Measurements from ENCODE around the gene WDPCP. TPM values are rescaled to one million over a fixed set of nuclear protein-coding genes. Genes with fewer than 3 reads are reported as not detected.

The WDPCP gene
- polyA plus RNA-seq, 2 of the 4 experiments (the other 2 are of a cell fraction): 3.0 to 7.6 TPM

DNA sequence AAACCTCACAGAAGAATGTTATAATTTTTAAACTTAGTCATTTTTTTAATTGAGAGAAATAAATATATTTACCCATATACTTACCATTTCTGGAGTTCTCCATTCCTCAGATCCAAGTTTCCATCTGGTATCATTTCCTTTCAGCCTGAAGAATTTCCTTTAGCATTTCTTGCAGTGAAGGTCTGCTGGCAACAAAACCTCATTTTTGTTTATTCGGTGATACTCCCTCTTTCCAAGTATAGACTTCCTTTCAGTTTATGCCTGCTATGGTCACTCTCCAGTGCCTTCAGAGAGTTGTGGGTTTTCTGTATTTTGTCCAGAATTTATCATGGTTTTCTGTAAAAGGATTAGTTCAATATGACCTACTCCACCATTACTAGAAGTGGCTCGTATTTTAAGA is 17.0 kb downstream of the WDPCP start:
- CTCF ChIA-PET: no interaction called here
- no peak for FAIRE-seq
- Histone ChIP-seq H3K4me1 (no peaks in the 10 kb centered on the region), H3K4me3 (no peak overlapping the region), H3K27ac (no peak overlapping the region), H3K9me3 (peaks cover 3% of the 10 kb centered on the region; the same call in 1 of the 3 replicates), H3K4me2 (no peak overlapping the region)
- 85% methylated on average over 2 of the region's 2 CpGs for WGBS (ENCODE audit: missing lambda C conversion rate)
- no peak for DNase-seq (ENCODE audit: low read depth in 1 of 2, low spot score in 1 of 2)
- ATAC-seq: no peak
- TF ChIP-seq FOXS1 (CRISPR knock-in tag; IDR thresholded peaks at IDR 0.05) (no peak), NPAS2 (CRISPR knock-in tag; IDR thresholded peaks at IDR 0.05; ENCODE audit: borderline replicate concordance) (no peak), EHMT2 (IDR thresholded peaks at IDR 0.05; ENCODE audit: low read depth) (no peak), ZNF302 (CRISPR knock-in tag; IDR thresholded peaks at IDR 0.05) (no peak), CHD4 (IDR thresholded peaks at IDR 0.05; ENCODE audit: borderline replicate concordance) (no peak), MYC (IDR thresholded peaks at IDR 0.05; ENCODE audit: borderline replicate concordance, low read length) (no peak), KDM5A (IDR thresholded peaks at IDR 0.05) (no peak), ZC3H11A (IDR thresholded peaks at IDR 0.05) (no peak), CEBPB (IDR thresholded peaks at IDR 0.05) (no peak), SREBF2 (IDR thresholded peaks at IDR 0.05) (no peak), ESRRA (IDR thresholded peaks at IDR 0.05; ENCODE audit: borderline replicate concordance, low read length) (no peak), POLR2AphosphoS2 (conservative IDR thresholded peaks at IDR 0.05; ENCODE audit: low read length) (no peak), TFCP2L1 (CRISPR knock-in tag; IDR thresholded peaks at IDR 0.05) (no peak), BHLHE40 (IDR thresholded peaks at IDR 0.05; ENCODE audit: low read depth, low read length) (no peak)
- TF ChIP-seq, protein P1, sequence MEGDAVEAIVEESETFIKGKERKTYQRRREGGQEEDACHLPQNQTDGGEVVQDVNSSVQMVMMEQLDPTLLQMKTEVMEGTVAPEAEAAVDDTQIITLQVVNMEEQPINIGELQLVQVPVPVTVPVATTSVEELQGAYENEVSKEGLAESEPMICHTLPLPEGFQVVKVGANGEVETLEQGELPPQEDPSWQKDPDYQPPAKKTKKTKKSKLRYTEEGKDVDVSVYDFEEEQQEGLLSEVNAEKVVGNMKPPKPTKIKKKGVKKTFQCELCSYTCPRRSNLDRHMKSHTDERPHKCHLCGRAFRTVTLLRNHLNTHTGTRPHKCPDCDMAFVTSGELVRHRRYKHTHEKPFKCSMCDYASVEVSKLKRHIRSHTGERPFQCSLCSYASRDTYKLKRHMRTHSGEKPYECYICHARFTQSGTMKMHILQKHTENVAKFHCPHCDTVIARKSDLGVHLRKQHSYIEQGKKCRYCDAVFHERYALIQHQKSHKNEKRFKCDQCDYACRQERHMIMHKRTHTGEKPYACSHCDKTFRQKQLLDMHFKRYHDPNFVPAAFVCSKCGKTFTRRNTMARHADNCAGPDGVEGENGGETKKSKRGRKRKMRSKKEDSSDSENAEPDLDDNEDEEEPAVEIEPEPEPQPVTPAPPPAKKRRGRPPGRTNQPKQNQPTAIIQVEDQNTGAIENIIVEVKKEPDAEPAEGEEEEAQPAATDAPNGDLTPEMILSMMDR (IDR thresholded peaks at IDR 0.05): no peak
- POLR2A ChIA-PET: no interaction called here

DNA sequence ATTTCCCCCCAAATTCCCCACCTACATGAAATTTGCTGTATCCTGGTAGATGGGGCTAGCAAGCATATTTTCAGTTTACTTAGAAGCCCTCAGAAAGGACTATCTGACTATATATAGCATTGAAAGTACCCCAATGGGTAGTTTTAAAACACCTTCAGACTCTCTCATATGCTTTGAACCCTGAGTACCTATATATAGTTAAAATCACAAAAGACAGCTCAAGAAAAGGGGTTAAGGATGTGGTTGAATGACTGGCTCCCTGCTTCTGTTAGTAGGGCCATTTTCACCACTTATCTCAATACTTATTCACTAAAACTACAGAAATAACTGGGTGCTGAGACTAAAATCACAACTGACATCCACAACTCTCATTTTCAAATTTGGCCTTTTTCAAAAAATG is 18.5 kb downstream of the WDPCP start:
- ChIA-PET CTCF (no interaction called here), POLR2A (interaction anchor here (1.2 kb wide), 1 partner anchor 19 kb away, joined by 3 read pairs; the partner anchor contains the start of gene MDH1)
- FAIRE-seq (no peak), ATAC-seq (no peak), DNase-seq (ENCODE audit: low read depth in 1 of 2, low spot score in 1 of 2) (no peak)
- no peak overlapping the region for H3K4me3 ChIP-seq
- peaks cover 3% of the 10 kb centered on the region; the same call in 1 of the 3 replicates for H3K9me3 ChIP-seq
- H3K4me1 ChIP-seq: no peaks in the 10 kb centered on the region
- H3K27ac ChIP-seq: no peak overlapping the region
- no peak overlapping the region for H3K4me2 ChIP-seq
- TF ChIP-seq TP53 (CRISPR knock-in tag; IDR thresholded peaks at IDR 0.05) (no peak), KDM5A (IDR thresholded peaks at IDR 0.05) (no peak), CEBPB (IDR thresholded peaks at IDR 0.05) (no peak), PHF8 (IDR thresholded peaks at IDR 0.05; ENCODE audit: borderline replicate concordance, low read depth) (no peak), ZFP36 (IDR thresholded peaks at IDR 0.05; ENCODE audit: borderline replicate concordance, partially characterized antibody) (no peak), MAZ (IDR thresholded peaks at IDR 0.05; ENCODE audit: borderline replicate concordance, low read depth, low read length) (no peak), HOXB13 (CRISPR knock-in tag; IDR thresholded peaks at IDR 0.05; ENCODE audit: low read depth) (no peak), HOXA7 (CRISPR knock-in tag; IDR thresholded peaks at IDR 0.05) (no peak), NR3C1 (IDR thresholded peaks at IDR 0.05) (no peak), BHLHE40 (IDR thresholded peaks at IDR 0.05; ENCODE audit: low read depth, low read length) (no peak), CHD4 (IDR thresholded peaks at IDR 0.05; ENCODE audit: borderline replicate concordance) (no peak), ESRRA (IDR thresholded peaks at IDR 0.05; ENCODE audit: borderline replicate concordance, low read length) (no peak), GATA3 (IDR thresholded peaks at IDR 0.05; ENCODE audit: borderline replicate concordance) (no peak), NPAS2 (CRISPR knock-in tag; IDR thresholded peaks at IDR 0.05; ENCODE audit: borderline replicate concordance) (no peak)
- TF ChIP-seq, protein P2, sequence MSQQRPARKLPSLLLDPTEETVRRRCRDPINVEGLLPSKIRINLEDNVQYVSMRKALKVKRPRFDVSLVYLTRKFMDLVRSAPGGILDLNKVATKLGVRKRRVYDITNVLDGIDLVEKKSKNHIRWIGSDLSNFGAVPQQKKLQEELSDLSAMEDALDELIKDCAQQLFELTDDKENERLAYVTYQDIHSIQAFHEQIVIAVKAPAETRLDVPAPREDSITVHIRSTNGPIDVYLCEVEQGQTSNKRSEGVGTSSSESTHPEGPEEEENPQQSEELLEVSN (IDR thresholded peaks at IDR 0.05; ENCODE audit: borderline replicate concordance, low read depth): no peak
- TF ChIP-seq, protein P3, sequence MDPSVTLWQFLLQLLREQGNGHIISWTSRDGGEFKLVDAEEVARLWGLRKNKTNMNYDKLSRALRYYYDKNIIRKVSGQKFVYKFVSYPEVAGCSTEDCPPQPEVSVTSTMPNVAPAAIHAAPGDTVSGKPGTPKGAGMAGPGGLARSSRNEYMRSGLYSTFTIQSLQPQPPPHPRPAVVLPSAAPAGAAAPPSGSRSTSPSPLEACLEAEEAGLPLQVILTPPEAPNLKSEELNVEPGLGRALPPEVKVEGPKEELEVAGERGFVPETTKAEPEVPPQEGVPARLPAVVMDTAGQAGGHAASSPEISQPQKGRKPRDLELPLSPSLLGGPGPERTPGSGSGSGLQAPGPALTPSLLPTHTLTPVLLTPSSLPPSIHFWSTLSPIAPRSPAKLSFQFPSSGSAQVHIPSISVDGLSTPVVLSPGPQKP (IDR thresholded peaks at IDR 0.05; ENCODE audit: low read depth, low read length): no peak
- TF ChIP-seq, protein P4, sequence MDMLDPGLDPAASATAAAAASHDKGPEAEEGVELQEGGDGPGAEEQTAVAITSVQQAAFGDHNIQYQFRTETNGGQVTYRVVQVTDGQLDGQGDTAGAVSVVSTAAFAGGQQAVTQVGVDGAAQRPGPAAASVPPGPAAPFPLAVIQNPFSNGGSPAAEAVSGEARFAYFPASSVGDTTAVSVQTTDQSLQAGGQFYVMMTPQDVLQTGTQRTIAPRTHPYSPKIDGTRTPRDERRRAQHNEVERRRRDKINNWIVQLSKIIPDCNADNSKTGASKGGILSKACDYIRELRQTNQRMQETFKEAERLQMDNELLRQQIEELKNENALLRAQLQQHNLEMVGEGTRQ (IDR thresholded peaks at IDR 0.05): no peak
- TF ChIP-seq, protein P5, sequence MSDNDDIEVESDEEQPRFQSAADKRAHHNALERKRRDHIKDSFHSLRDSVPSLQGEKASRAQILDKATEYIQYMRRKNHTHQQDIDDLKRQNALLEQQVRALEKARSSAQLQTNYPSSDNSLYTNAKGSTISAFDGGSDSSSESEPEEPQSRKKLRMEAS (IDR thresholded peaks at IDR 0.05): no peak

Data from A549 (cell line).